ENCODE data around the gene LRRC47. TPM values are rescaled to one million over a fixed set of nuclear protein-coding genes. Genes with fewer than 3 reads are reported as not detected.

LRRC47 gene
- total RNA-seq, 1 donor from 2014 or later = 57.9 TPM

GRCh38 chr1:3837200-3837599 is 40.9 kb upstream of the LRRC47 start:
- Mint-ChIP-seq H3K27ac (ENCODE audit: unreplicated experiment) (no peak overlapping the region), H3K27me3 (ENCODE audit: low read depth) (no peaks in the 10 kb centered on the region), H3K4me3 (no peak overlapping the region), H3K9me3 (no peaks in the 10 kb centered on the region), H3K4me1 (no peaks in the 10 kb centered on the region), H3K36me3 (ENCODE audit: low read depth) (peaks cover 25% of the 10 kb centered on the region)
- no peak for TF ChIP-seq CTCF (conservative IDR thresholded peaks at IDR 0.05)
- DNase-seq (ENCODE audit: low read depth, low spot score) = no peak

- DNase-seq (ENCODE audit: low read depth, low spot score) = no peak
- peaks cover 30% of the 10 kb centered on the region for H3K36me3 Mint-ChIP-seq (ENCODE audit: low read depth)
- no peak for TF ChIP-seq CTCF (conservative IDR thresholded peaks at IDR 0.05)
- no peaks in the 10 kb centered on the region for H3K9me3 Mint-ChIP-seq
- H3K27ac Mint-ChIP-seq (ENCODE audit: unreplicated experiment) = no peak overlapping the region
- no peak overlapping the region for H3K4me3 Mint-ChIP-seq
- H3K4me1 Mint-ChIP-seq = no peaks in the 10 kb centered on the region
- H3K27me3 Mint-ChIP-seq (ENCODE audit: low read depth) = no peaks in the 10 kb centered on the region
These were observed 40.1 kb upstream of the LRRC47 start for GRCh38 chr1:3836421-3836820.

GRCh38 chr1:3834701-3835100 is 38.4 kb upstream of the LRRC47 start:
- H3K4me1 Mint-ChIP-seq = no peaks in the 10 kb centered on the region
- DNase-seq (ENCODE audit: low read depth, low spot score) = no peak
- no peaks in the 10 kb centered on the region for H3K9me3 Mint-ChIP-seq
- TF ChIP-seq CTCF (conservative IDR thresholded peaks at IDR 0.05) = no peak
- no peak overlapping the region for H3K4me3 Mint-ChIP-seq
- H3K36me3 Mint-ChIP-seq (ENCODE audit: low read depth) = peaks cover 31% of the 10 kb centered on the region
- H3K27me3 Mint-ChIP-seq (ENCODE audit: low read depth) = no peaks in the 10 kb centered on the region
- H3K27ac Mint-ChIP-seq (ENCODE audit: unreplicated experiment) = no peak overlapping the region

- peaks cover 11% of the 10 kb centered on the region for H3K36me3 Mint-ChIP-seq (ENCODE audit: low read depth)
These were observed 35.4 kb upstream of the LRRC47 start for GRCh38 chr1:3831689-3832088.

GRCh38 chr1:3828391-3828790 is 32.1 kb upstream of the LRRC47 start:
- Mint-ChIP-seq H3K4me1 (no peaks in the 10 kb centered on the region), H3K27me3 (ENCODE audit: low read depth) (no peaks in the 10 kb centered on the region), H3K4me3 (no peak overlapping the region), H3K36me3 (ENCODE audit: low read depth) (peaks cover 11% of the 10 kb centered on the region), H3K9me3 (no peaks in the 10 kb centered on the region), H3K27ac (ENCODE audit: unreplicated experiment) (no peak overlapping the region)
- no peak for TF ChIP-seq CTCF (conservative IDR thresholded peaks at IDR 0.05)
- DNase-seq (ENCODE audit: low read depth, low spot score) = no peak

More at GRCh38 chr1:3831689-3832088, 35.4 kb upstream of the LRRC47 start:
- no peak overlapping the region for H3K4me3 Mint-ChIP-seq
- no peaks in the 10 kb centered on the region for H3K9me3 Mint-ChIP-seq
- H3K27me3 Mint-ChIP-seq (ENCODE audit: low read depth) = no peaks in the 10 kb centered on the region
- no peaks in the 10 kb centered on the region for H3K4me1 Mint-ChIP-seq
- TF ChIP-seq CTCF (conservative IDR thresholded peaks at IDR 0.05) = no peak
- no peak for DNase-seq (ENCODE audit: low read depth, low spot score)
- no peak overlapping the region for H3K27ac Mint-ChIP-seq (ENCODE audit: unreplicated experiment)

- H3K9me3 Mint-ChIP-seq = no peaks in the 10 kb centered on the region
These were observed 31.6 kb upstream of the LRRC47 start for GRCh38 chr1:3827813-3828307.

More at GRCh38 chr1:3827813-3828307, 31.6 kb upstream of the LRRC47 start:
- no peak for TF ChIP-seq CTCF (conservative IDR thresholded peaks at IDR 0.05)
- H3K4me3 Mint-ChIP-seq = no peak overlapping the region
- no peak for DNase-seq (ENCODE audit: low read depth, low spot score)
- H3K4me1 Mint-ChIP-seq = no peaks in the 10 kb centered on the region
- peaks cover 11% of the 10 kb centered on the region for H3K36me3 Mint-ChIP-seq (ENCODE audit: low read depth)
- H3K27ac Mint-ChIP-seq (ENCODE audit: unreplicated experiment) = no peak overlapping the region
- no peaks in the 10 kb centered on the region for H3K27me3 Mint-ChIP-seq (ENCODE audit: low read depth)

Data from neural crest cell (in vitro differentiated cells).